DOHH2 (cell line): Measurements from ENCODE around the gene NIT1.

Experiments
- H3F3A ChIP-seq: fragments of 200-600 bp; sonication (generic), shearing (Covaris generic); 2 replicates; pipeline ENCODE4 v1.6.0; 2016; ENCODE audit warnings: antibody characterized with exemption, mild to moderate bottlenecking; ENCODE audit not compliant: control insufficient read depth, insufficient read depth
- H3K27ac ChIP-seq: fragments of 200-600 bp; sonication (generic); 2 replicates; pipeline ENCODE4 v1.5.1; 2014; ENCODE audit warnings: low read depth, mild to moderate bottlenecking, low read length, moderate library complexity
- H3K27me3 ChIP-seq: fragments of 200-600 bp; sonication (generic); 2 replicates; pipeline ENCODE4 v1.6.1; 2014; ENCODE audit warnings: mild to moderate bottlenecking, low read length, mixed read lengths; ENCODE audit not compliant: control insufficient read depth
- H3K36me3 ChIP-seq: fragments of 200-600 bp; sonication (generic); 2 replicates; pipeline ENCODE4 v1.6.1; 2014; ENCODE audit warnings: mild to moderate bottlenecking, low read length, moderate library complexity, mixed read lengths; ENCODE audit not compliant: control insufficient read depth
- H3K4me1 ChIP-seq: fragments of 200-600 bp; sonication (generic); 2 replicates; pipeline ENCODE4 v1.6.1; 2014; ENCODE audit warnings: mild to moderate bottlenecking, low read length, mixed read lengths; ENCODE audit not compliant: control insufficient read depth
- H3K4me2 ChIP-seq: fragments of 200-600 bp; sonication (generic); 2 replicates; pipeline ENCODE4 v1.6.0; 2014; ENCODE audit warnings: mild to moderate bottlenecking, low read length, moderate library complexity
- H3K4me3 ChIP-seq: fragments of 200-600 bp; sonication (generic); 2 replicates; pipeline ENCODE4 v1.5.1; 2014; ENCODE audit warnings: mild to moderate bottlenecking, low read length, mixed read lengths
- H3K79me2 ChIP-seq: fragments of 200-600 bp; sonication (generic); 2 replicates; pipeline ENCODE4 v1.6.1; 2014; ENCODE audit warnings: mild to moderate bottlenecking, low read length, mixed read lengths; ENCODE audit not compliant: control insufficient read depth
- H3K9me2 ChIP-seq: fragments of 200-600 bp; sonication (generic); replicated peaks from 2 replicates; pipeline ENCODE4 v1.6.1; 2014; ENCODE audit warnings: mild to moderate bottlenecking, low read length, mixed read lengths; ENCODE audit not compliant: control insufficient read depth
- H3K9me3 ChIP-seq: fragments of 200-600 bp; sonication (generic); 2 replicates; pipeline ENCODE4 v1.6.1; 2014; ENCODE audit warnings: antibody characterized with exemption, low read length, mixed read lengths; ENCODE audit not compliant: control insufficient read depth, insufficient read depth
- H4K20me1 ChIP-seq: fragments of 200-600 bp; sonication (generic); 2 replicates; pipeline ENCODE4 v1.6.0; 2014; ENCODE audit warnings: low read depth, mild to moderate bottlenecking, antibody characterized with exemption, low read length, moderate library complexity; ENCODE audit not compliant: control insufficient read depth, insufficient read depth
- EZH2phosphoT487 ChIP-seq: fragments of 200-600 bp; sonication (generic); IDR thresholded peaks from 2 replicates; pipeline ENCODE4 v1.6.1; 2017; ENCODE audit warnings: borderline replicate concordance, mild to moderate bottlenecking, antibody characterized with exemption, low read length, moderate library complexity, mixed read lengths
- TF ChIP-seq, protein P1 (sequence below): fragments of 200-600 bp; sonication (generic); IDR thresholded peaks from one replicate; pipeline ENCODE4 v1.5.1; 2014; ENCODE audit warnings: antibody characterized with exemption, mild to moderate bottlenecking, low read depth, low read length; ENCODE audit not compliant: poor library complexity, severe bottlenecking

NIT1 gene

DNA sequence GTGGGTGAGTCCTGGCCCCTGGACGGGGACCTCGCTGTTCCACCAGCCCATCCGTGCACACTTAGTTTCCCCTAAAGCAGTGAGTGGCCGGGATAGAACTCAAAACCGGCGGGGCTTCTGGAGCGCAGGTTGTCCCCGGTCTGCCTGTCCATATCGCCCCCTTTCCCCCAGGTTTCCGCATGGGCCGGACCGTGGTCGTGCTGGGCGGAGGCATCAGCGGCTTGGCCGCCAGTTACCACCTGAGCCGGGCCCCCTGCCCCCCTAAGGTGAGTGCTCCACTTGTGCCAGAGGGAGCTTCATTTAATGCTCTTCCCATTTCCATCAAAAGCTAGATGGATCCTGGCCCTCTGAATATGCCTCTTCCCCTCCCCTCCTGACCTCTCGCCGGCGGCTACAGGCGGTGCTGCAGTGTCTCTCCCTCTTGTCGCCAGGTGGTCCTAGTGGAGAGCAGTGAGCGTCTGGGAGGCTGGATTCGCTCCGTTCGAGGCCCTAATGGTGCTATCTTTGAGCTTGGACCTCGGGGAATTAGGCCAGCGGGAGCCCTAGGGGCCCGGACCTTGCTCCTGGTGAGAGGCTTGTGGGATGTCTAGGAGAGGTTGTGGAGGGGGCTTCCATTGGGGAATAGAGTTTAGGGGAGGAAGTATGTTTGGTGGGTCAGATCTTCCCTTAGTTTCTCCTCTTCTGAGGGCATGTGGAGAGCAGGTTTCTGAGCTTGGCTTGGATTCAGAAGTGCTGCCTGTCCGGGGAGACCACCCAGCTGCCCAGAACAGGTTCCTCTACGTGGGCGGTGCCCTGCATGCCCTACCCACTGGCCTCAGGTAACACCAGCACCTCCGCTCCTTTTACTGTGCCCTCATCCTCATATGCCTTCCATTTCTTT, 49.0 kb downstream of the NIT1 start:
- no peaks in the 10 kb centered on the region for H3F3A ChIP-seq
- H3K9me2 ChIP-seq: no peaks in the 10 kb centered on the region
- H3K4me2 ChIP-seq: peak overlapping the region; percentile 77
- H3K9me3 ChIP-seq: no peaks in the 10 kb centered on the region
- H4K20me1 ChIP-seq: no peaks in the 10 kb centered on the region
- no peaks in the 10 kb centered on the region for H3K27me3 ChIP-seq
- peak overlapping the region; percentile 95 for H3K4me3 ChIP-seq
- TF ChIP-seq EZH2phosphoT487: no peak
- TF ChIP-seq, protein P1, sequence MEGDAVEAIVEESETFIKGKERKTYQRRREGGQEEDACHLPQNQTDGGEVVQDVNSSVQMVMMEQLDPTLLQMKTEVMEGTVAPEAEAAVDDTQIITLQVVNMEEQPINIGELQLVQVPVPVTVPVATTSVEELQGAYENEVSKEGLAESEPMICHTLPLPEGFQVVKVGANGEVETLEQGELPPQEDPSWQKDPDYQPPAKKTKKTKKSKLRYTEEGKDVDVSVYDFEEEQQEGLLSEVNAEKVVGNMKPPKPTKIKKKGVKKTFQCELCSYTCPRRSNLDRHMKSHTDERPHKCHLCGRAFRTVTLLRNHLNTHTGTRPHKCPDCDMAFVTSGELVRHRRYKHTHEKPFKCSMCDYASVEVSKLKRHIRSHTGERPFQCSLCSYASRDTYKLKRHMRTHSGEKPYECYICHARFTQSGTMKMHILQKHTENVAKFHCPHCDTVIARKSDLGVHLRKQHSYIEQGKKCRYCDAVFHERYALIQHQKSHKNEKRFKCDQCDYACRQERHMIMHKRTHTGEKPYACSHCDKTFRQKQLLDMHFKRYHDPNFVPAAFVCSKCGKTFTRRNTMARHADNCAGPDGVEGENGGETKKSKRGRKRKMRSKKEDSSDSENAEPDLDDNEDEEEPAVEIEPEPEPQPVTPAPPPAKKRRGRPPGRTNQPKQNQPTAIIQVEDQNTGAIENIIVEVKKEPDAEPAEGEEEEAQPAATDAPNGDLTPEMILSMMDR: peak; percentile 6
- peak overlapping the region; percentile 35 for H3K27ac ChIP-seq
- H3K4me1 ChIP-seq: peaks cover 20% of the 10 kb centered on the region
- H3K79me2 ChIP-seq: peaks cover 8% of the 10 kb centered on the region
- peaks cover 57% of the 10 kb centered on the region for H3K36me3 ChIP-seq

GRCh38 chr1:161168906-161169305, 51.0 kb downstream of the NIT1 start:
- Histone ChIP-seq H3K9me2 (no peaks in the 10 kb centered on the region), H3K27me3 (no peaks in the 10 kb centered on the region), H3K9me3 (no peaks in the 10 kb centered on the region), H3K36me3 (peaks cover 57% of the 10 kb centered on the region), H3K79me2 (peaks cover 8% of the 10 kb centered on the region), H3K4me1 (peaks cover 20% of the 10 kb centered on the region), H3F3A (no peaks in the 10 kb centered on the region), H3K4me3 (no peak overlapping the region), H3K4me2 (no peak overlapping the region), H4K20me1 (no peaks in the 10 kb centered on the region), H3K27ac (no peak overlapping the region)
- TF ChIP-seq EZH2phosphoT487: no peak
- TF ChIP-seq, protein P1: no peak
